Myocyte (in vitro differentiated cells): ENCODE measurements around the gene PPP2R2C. TPM values are rescaled to one million over a fixed set of nuclear protein-coding genes. Genes with fewer than 3 reads are reported as not detected.
A peak's percentile ranks its signal among the peaks of the same experiment; 100 is the strongest.

ENCODE experiments used
- DNase-seq: peaks from one replicate; pipeline ENCODE4 v3.0.0-alpha.2; 2012; ENCODE audit warnings: low read depth
- total RNA-seq: library from RNA; depleted of rRNA; stranded (reverse); fragments of >200 nt; gene quantifications from 2 replicates; pipeline ENCODE4 v1.2.3, GENCODE V29; 2014

Gene PPP2R2C
- total RNA-seq, 1 donor from 2014 or later, result 0.29 TPM

GRCh38 chr4:6293661-6294060 lies 178.8 kb downstream of the PPP2R2C start:
- no peak for DNase-seq

- DNase-seq, result no peak
Observed at GRCh38 chr4:6293097-6293445, 179.3 kb downstream of the PPP2R2C start.

- no peak for DNase-seq
Observed at GRCh38 chr4:6292376-6293096, 179.9 kb downstream of the PPP2R2C start.

GRCh38 chr4:6291784-6292297 lies 180.6 kb downstream of the PPP2R2C start:
- DNase-seq, result no peak

GRCh38 chr4:6290769-6291547 lies 181.5 kb downstream of the PPP2R2C start:
- DNase-seq, result no peak

GRCh38 chr4:6290256-6290655 lies 182.2 kb downstream of the PPP2R2C start:
- no peak for DNase-seq

GRCh38 chr4:6288871-6289270 lies 183.5 kb downstream of the PPP2R2C start:
- DNase-seq, result no peak

- no peak for DNase-seq
Observed at GRCh38 chr4:6288342-6288741, 184.1 kb downstream of the PPP2R2C start.

GRCh38 chr4:6287017-6287788 lies 185.2 kb downstream of the PPP2R2C start:
- no peak for DNase-seq

- no peak for DNase-seq
Observed at GRCh38 chr4:6283282-6283681, 189.1 kb downstream of the PPP2R2C start.

GRCh38 chr4:6282314-6282771 lies 190.1 kb downstream of the PPP2R2C start:
- DNase-seq, result no peak

- no peak for DNase-seq
Observed at GRCh38 chr4:6281436-6282313, 190.7 kb downstream of the PPP2R2C start.

- DNase-seq, result peak; percentile 25
Observed at GRCh38 chr4:6280365-6280996, 191.9 kb downstream of the PPP2R2C start.

GRCh38 chr4:6279582-6280289 lies 192.7 kb downstream of the PPP2R2C start:
- no peak for DNase-seq

GRCh38 chr4:6278801-6279197 lies 193.6 kb downstream of the PPP2R2C start:
- no peak for DNase-seq

- DNase-seq, result no peak
Observed at GRCh38 chr4:6277935-6278800, 194.2 kb downstream of the PPP2R2C start.

- no peak for DNase-seq
Observed at GRCh38 chr4:6277139-6277802, 195.1 kb downstream of the PPP2R2C start.
